Ectodermal cell (in vitro differentiated cells): Measurements from ENCODE around the gene PLCE1.

Experiments
- H3K27ac ChIP-seq: 2 replicates; pipeline ENCODE4 v1.7.0; 2013; ENCODE audit warnings: mild to moderate bottlenecking, low read depth, low read length; ENCODE audit not compliant: insufficient read depth, poor library complexity, severe bottlenecking
- H3K27me3 ChIP-seq: 2 replicates; pipeline ENCODE4 v1.7.0; 2013; ENCODE audit warnings: mild to moderate bottlenecking, low read length; ENCODE audit not compliant: insufficient read depth, control insufficient read depth, poor library complexity, severe bottlenecking
- H3K36me3 ChIP-seq: one replicate; pipeline ENCODE4 v1.7.0; 2013; ENCODE audit warnings: low read length; ENCODE audit not compliant: control insufficient read depth, insufficient read depth
- H3K4me1 ChIP-seq: one replicate; pipeline ENCODE4 v1.7.0; 2013; ENCODE audit warnings: low read length; ENCODE audit not compliant: control insufficient read depth, insufficient read depth
- H3K4me3 ChIP-seq: 2 replicates; pipeline ENCODE4 v1.7.0; 2013; ENCODE audit warnings: low read depth, low read length, control low read depth; ENCODE audit not compliant: insufficient read depth
- H3K9me3 ChIP-seq: 2 replicates; pipeline ENCODE4 v1.7.0; 2013; ENCODE audit warnings: mild to moderate bottlenecking, low read length, moderate library complexity; ENCODE audit not compliant: control insufficient read depth
- WGBS, 2 experiments: methylation state at CpG; one replicate each; pipeline ENCODE4 v1.1.7; 2013; ENCODE audit warnings: missing lambda C conversion rate in 2 of 2; 5-methylcytosine and 5-hydroxymethylcytosine counted together

PLCE1 gene

GRCh38 chr10:94037286-94037685 is 43.6 kb downstream of the PLCE1 start:
- no peak overlapping the region for H3K27ac ChIP-seq

GRCh38 chr10:94038024-94038423 is 44.3 kb downstream of the PLCE1 start:
- Histone ChIP-seq H3K4me3 (no peak overlapping the region), H3K4me1 (peaks cover 8% of the 10 kb centered on the region), H3K36me3 (no peaks in the 10 kb centered on the region), H3K27ac (no peak overlapping the region), H3K27me3 (no peaks in the 10 kb centered on the region), H3K9me3 (no peaks in the 10 kb centered on the region)
- 46 to 54% methylated on average over 4 of the region's 4 CpGs for WGBS, 2 experiments

More at GRCh38 chr10:94037286-94037685, 43.6 kb downstream of the PLCE1 start:
- Histone ChIP-seq H3K36me3 (no peaks in the 10 kb centered on the region), H3K9me3 (no peaks in the 10 kb centered on the region), H3K27me3 (no peaks in the 10 kb centered on the region), H3K4me3 (no peak overlapping the region), H3K4me1 (peaks cover 8% of the 10 kb centered on the region)
- WGBS, 2 experiments, result 88% methylated on average over 3 of the region's 3 CpGs

- 88 to 95% methylated on average over 4 of the region's 4 CpGs for WGBS, 2 experiments
- Histone ChIP-seq H3K27ac (no peak overlapping the region), H3K27me3 (no peaks in the 10 kb centered on the region), H3K36me3 (no peaks in the 10 kb centered on the region), H3K4me3 (no peak overlapping the region), H3K9me3 (no peaks in the 10 kb centered on the region), H3K4me1 (peaks cover 8% of the 10 kb centered on the region)
These were observed 47.5 kb downstream of the PLCE1 start for GRCh38 chr10:94041206-94041605.

GRCh38 chr10:94042001-94042833 is 48.5 kb downstream of the PLCE1 start:
- H3K4me3 ChIP-seq, result no peak overlapping the region

GRCh38 chr10:94042834-94043175 is 49.1 kb downstream of the PLCE1 start:
- Histone ChIP-seq H3K9me3 (no peaks in the 10 kb centered on the region), H3K27me3 (no peaks in the 10 kb centered on the region), H3K4me1 (peaks cover 6% of the 10 kb centered on the region), H3K4me3 (no peak overlapping the region), H3K36me3 (no peaks in the 10 kb centered on the region), H3K27ac (no peak overlapping the region)
- WGBS, 2 experiments, result 92 to 99% methylated on average over 3 to 4 of the region's 4 CpGs

More at GRCh38 chr10:94042001-94042833, 48.5 kb downstream of the PLCE1 start:
- 79 to 80% methylated on average over 3 of the region's 3 CpGs for WGBS, 2 experiments
- H3K36me3 ChIP-seq, result no peaks in the 10 kb centered on the region
- H3K27me3 ChIP-seq, result no peaks in the 10 kb centered on the region
- no peaks in the 10 kb centered on the region for H3K9me3 ChIP-seq
- no peak overlapping the region for H3K27ac ChIP-seq
- peaks cover 8% of the 10 kb centered on the region for H3K4me1 ChIP-seq
